Skeletal muscle satellite cell (primary cell): ENCODE results near the gene R3HDM1.
A peak's percentile ranks its signal among the peaks of the same experiment; 100 is the strongest.
"Not testable (repeated sequence)": the region's sequence is repeated elsewhere in the genome, so short reads cannot be mapped to it uniquely, and the experiment has no call there.

Experiments used
- H3K27me3 ChIP-seq: 2 replicates; pipeline ENCODE4 v1.7.0; 2013; ENCODE audit warnings: low read length; ENCODE audit not compliant: control insufficient read depth, insufficient read depth
- H3K36me3 ChIP-seq: 2 replicates; pipeline ENCODE4 v1.7.0; 2013; ENCODE audit warnings: mild to moderate bottlenecking, control low read depth, low read length; ENCODE audit not compliant: insufficient read depth
- H3K4me1 ChIP-seq: 2 replicates; pipeline ENCODE4 v1.7.0; 2013; ENCODE audit warnings: low read length; ENCODE audit not compliant: control insufficient read depth, insufficient read depth
- H3K4me2 ChIP-seq: 2 replicates; pipeline ENCODE4 v1.7.0; 2013; ENCODE audit warnings: mild to moderate bottlenecking, low read length
- H3K4me3 ChIP-seq: 2 replicates; pipeline ENCODE4 v1.7.0; 2013; ENCODE audit warnings: low read length
- H3K9ac ChIP-seq: 2 replicates; pipeline ENCODE4 v1.7.0; 2013; ENCODE audit warnings: mild to moderate bottlenecking, low read depth, low read length, moderate library complexity
- H3K9me3 ChIP-seq: replicated peaks from 2 replicates; pipeline ENCODE4 v1.7.0; 2013; ENCODE audit warnings: mild to moderate bottlenecking, control low read depth, low read length

R3HDM1 gene

DNA sequence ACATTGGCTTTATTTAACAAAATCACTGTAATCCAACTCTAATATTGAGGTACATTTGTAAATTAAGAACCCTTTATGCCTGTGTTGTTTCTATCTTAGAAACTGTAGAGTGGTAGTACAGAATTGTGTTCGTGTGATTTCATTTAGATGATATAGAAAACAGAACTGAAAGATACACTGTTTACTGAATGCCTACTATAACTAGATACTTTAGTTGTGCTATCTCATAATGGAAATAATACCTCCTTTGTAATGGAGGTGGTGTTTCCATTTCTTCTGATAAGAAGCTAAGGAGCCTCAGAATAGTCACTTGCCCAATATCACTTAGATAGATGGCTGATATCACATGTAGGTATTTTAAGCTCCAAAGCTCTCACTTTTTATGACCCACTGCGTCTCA, 147.8 kb downstream of the R3HDM1 start:
- peaks cover 5% of the 10 kb centered on the region for H3K4me1 ChIP-seq
- no peaks in the 10 kb centered on the region for H3K27me3 ChIP-seq
- no peak overlapping the region for H3K9ac ChIP-seq
- H3K4me3 ChIP-seq, result no peak overlapping the region
- H3K9me3 ChIP-seq, result no peaks in the 10 kb centered on the region
- H3K4me2 ChIP-seq, result no peak overlapping the region
- peaks cover 16% of the 10 kb centered on the region for H3K36me3 ChIP-seq

DNA sequence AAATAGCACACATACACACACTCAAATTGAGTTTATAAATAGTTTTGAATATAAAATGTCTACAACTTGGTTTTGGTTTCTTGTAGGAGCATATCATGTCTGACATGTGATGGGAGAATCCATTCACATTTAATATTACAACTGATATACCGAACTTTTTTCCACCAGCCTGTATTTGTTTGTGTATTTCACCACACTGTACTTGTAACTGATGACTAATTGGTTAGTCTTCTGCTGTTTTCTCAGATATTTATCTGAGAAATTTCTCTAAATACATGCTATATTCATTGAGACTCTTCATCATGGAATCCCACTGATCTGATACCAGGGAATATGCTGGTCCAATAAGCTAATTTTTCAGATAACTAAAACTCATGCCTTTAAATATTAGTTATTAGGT, 154.1 kb downstream of the R3HDM1 start:
- no peak overlapping the region for H3K4me3 ChIP-seq
- H3K4me1 ChIP-seq, result peaks cover 16% of the 10 kb centered on the region
- H3K9ac ChIP-seq, result no peak overlapping the region
- no peaks in the 10 kb centered on the region for H3K27me3 ChIP-seq
- H3K4me2 ChIP-seq, result peak overlapping the region; percentile 20
- H3K36me3 ChIP-seq, result peaks cover 7% of the 10 kb centered on the region
- no peaks in the 10 kb centered on the region for H3K9me3 ChIP-seq

DNA sequence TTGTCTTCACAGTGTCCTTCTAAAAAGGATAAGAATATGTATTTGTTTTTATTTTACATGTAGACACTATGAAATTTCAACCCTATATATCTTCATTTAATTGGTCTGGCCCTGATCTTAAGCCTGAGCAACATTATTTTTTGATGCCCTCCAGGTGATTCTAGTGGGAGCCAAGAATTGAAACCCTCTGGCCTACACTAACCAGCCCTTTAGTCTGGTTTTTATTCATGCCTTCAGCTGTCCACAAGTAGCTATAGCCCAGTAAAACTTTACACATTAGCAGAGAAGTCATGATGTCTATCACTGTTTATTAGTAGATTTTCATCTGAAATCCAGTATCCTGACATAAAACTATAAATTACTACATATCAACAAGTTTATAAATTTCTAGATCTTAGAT, 157.7 kb downstream of the R3HDM1 start:
- Histone ChIP-seq H3K4me2 (no peak overlapping the region), H3K4me1 (peaks cover 16% of the 10 kb centered on the region), H3K9me3 (no peaks in the 10 kb centered on the region), H3K27me3 (no peaks in the 10 kb centered on the region), H3K9ac (no peak overlapping the region), H3K36me3 (no peaks in the 10 kb centered on the region), H3K4me3 (no peak overlapping the region)

DNA sequence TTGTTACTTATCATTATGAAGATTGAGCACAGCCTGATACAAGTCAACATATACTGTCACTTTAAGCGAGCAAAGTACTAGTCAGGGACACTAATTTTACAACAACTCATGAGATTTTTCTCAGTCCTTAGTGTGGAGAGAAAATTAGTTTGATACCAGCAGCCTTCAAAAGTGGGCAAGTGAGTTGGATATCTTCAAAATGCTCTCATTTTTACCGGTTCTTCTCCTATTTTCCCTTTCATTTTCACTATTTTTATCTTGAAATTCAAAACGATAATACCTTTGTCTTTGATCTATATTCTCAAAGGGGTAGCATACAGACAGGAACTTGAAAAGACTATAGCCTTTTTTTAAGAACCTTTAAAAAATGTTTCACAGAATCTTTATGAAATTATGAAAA, 158.4 kb downstream of the R3HDM1 start:
- Histone ChIP-seq H3K9ac (no peak overlapping the region), H3K4me2 (no peak overlapping the region), H3K36me3 (no peaks in the 10 kb centered on the region), H3K4me3 (no peak overlapping the region), H3K27me3 (no peaks in the 10 kb centered on the region), H3K4me1 (peaks cover 13% of the 10 kb centered on the region), H3K9me3 (no peaks in the 10 kb centered on the region)

DNA sequence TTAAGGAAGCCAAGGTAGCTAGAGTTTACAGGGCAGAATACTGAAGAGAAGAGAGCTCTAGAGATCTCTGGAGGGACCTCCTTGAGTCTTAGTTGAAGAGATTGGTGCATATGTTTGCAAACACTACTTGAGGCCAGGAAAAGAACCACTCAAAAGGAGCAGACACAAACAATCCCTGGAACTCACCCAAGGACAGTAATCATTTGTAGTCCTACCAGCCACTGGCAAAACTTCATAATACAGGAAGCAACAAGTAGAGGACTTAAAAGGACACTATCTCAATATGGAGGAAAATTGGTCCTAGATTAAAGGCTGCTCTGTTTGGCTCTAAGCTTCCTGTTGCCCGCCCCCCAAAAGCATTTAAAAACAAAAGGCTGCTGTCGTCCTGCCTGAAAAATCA, 163.4 kb downstream of the R3HDM1 start:
- Histone ChIP-seq H3K36me3 (no peaks in the 10 kb centered on the region), H3K9me3 (no peaks in the 10 kb centered on the region), H3K9ac (no peak overlapping the region), H3K4me2 (no peak overlapping the region), H3K27me3 (no peaks in the 10 kb centered on the region), H3K4me3 (no peak overlapping the region), H3K4me1 (no peaks in the 10 kb centered on the region)

DNA sequence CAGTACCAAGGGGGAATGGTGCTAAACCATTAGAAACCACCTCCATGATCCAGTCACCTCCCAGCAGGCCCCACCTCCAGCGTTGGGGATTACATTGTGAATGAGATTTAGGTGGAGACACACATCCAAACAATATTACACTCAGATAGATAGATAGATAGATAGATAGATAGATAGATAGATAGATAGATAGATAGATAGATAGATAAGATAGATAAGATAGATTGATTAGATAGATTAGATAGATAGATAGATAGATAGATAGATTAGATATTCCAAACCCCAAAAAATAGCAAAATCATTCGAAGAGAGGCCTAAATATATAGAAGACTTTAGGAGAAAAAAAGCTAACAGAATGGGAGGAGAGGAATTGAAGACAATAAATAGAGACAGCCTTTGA, 167.6 kb downstream of the R3HDM1 start:
- no peaks in the 10 kb centered on the region for H3K27me3 ChIP-seq
- H3K4me3 ChIP-seq, result no peak overlapping the region
- peaks cover 8% of the 10 kb centered on the region for H3K4me1 ChIP-seq
- no peaks in the 10 kb centered on the region for H3K36me3 ChIP-seq
- no peak overlapping the region for H3K4me2 ChIP-seq
- H3K9me3 ChIP-seq, result no peaks in the 10 kb centered on the region
- H3K9ac ChIP-seq, result no peak overlapping the region

DNA sequence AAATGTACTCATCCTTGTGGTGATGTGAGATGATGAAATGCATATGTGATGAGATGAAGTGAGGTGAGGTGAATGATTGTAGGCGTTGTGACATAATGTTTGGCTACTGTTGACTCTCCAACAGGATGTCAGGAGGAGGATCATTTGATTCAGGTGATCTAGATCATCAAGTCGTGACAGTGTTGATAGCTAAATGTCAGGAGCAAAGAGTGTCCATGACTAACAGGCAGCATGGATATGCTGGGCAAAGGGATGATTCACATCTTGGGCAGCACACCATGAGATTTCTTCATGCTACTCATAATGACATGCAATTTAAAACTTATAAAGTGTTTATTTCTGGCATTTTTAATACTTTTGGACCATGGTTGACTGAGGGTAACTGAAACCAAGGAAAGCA, 170.2 kb downstream of the R3HDM1 start:
- no peaks in the 10 kb centered on the region for H3K36me3 ChIP-seq
- peaks cover 8% of the 10 kb centered on the region for H3K4me1 ChIP-seq
- H3K4me3 ChIP-seq, result no peak overlapping the region
- no peak overlapping the region for H3K9ac ChIP-seq
- H3K4me2 ChIP-seq, result no peak overlapping the region
- H3K9me3 ChIP-seq, result no peaks in the 10 kb centered on the region
- H3K27me3 ChIP-seq, result no peaks in the 10 kb centered on the region

DNA sequence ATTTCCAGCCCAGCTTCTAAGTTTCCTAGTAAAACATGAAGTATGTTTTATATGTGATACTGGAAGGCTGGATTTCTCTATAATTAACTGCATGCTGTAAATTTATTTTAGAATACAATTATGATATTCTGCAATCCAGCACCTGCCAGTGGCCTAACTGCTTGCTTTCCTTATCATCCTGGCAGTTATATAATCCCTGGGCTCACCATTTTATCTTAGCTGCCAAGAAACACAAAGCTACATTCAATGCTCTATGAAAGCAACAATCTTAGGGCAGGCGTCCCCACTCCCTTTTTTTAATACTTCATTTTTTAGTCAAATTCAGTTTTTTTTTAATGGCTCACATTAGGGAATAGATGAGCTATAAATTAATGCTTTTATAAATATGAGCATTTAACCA, 172.0 kb downstream of the R3HDM1 start:
- no peak overlapping the region for H3K4me3 ChIP-seq
- H3K4me1 ChIP-seq, result peaks cover 8% of the 10 kb centered on the region
- no peak overlapping the region for H3K9ac ChIP-seq
- no peak overlapping the region for H3K4me2 ChIP-seq
- no peaks in the 10 kb centered on the region for H3K27me3 ChIP-seq
- no peaks in the 10 kb centered on the region for H3K9me3 ChIP-seq
- H3K36me3 ChIP-seq, result no peaks in the 10 kb centered on the region

DNA sequence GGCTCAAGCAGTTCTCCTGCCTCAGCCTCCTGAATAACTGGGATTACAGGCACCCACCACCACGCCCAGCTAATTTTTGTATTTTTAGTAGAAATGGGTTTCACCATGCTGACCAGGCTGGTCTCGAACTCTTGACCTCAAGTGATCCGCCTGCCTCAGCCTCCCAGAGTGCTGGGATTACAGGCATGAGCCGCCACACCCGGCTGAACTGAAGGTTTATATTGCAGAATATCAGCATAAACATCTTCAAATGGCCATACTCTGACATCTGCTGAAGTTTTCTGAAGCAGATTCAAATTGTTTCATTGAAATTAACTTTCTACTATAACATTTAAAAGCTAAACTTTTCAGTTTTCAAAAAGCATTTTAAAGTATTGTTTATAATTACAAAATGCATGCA, 172.8 kb downstream of the R3HDM1 start:
- H3K36me3 ChIP-seq, H3K27me3 ChIP-seq, H3K9ac ChIP-seq, H3K9me3 ChIP-seq, H3K4me1 ChIP-seq, H3K4me3 ChIP-seq, H3K4me2 ChIP-seq: not testable (repeated sequence)

DNA sequence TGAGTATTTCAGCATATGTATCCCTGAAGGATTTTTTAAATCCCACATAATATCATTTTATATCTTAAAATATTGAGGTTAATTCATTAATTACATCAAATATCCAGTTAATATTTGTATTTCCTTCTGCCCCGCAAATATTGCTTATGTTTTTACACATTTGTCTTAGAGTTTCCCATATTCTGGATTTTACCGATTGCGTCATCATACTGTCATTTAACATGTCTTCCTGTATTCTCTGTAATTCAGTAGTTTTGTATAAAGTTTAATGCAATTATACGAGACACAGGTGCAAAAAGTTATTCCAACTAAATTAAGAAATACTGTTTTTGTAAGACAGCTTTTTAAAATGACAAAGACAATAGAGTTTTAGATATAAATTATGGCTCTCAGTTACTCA, 176.9 kb downstream of the R3HDM1 start:
- H3K27me3 ChIP-seq, result no peaks in the 10 kb centered on the region
- H3K4me2 ChIP-seq, result no peak overlapping the region
- H3K36me3 ChIP-seq, result peaks cover 2% of the 10 kb centered on the region
- no peaks in the 10 kb centered on the region for H3K9me3 ChIP-seq
- H3K4me1 ChIP-seq, result no peaks in the 10 kb centered on the region
- no peak overlapping the region for H3K4me3 ChIP-seq
- H3K9ac ChIP-seq, result no peak overlapping the region

DNA sequence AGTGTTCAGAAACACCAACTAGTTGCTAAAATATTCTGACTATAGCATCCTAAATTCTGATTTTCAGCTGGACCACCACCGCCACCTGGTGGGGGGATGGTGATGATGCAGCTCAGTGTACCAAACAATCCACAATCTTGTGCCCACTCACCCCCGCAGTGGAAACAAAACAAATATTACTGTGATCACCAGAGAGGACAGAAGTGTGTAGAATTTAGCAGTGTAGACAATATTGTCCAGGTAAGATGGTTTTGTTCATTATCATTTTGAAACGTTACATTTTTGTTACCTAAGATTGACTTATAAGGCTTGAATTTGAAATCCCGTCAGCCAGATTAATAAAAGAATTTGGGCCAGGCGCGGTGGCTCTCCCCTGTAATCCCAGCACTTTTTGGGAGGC, 178.7 kb downstream of the R3HDM1 start:
- no peaks in the 10 kb centered on the region for H3K4me1 ChIP-seq
- H3K27me3 ChIP-seq, result no peaks in the 10 kb centered on the region
- H3K4me3 ChIP-seq, result no peak overlapping the region
- H3K36me3 ChIP-seq, result peaks cover 2% of the 10 kb centered on the region
- no peaks in the 10 kb centered on the region for H3K9me3 ChIP-seq
- H3K4me2 ChIP-seq, result no peak overlapping the region
- H3K9ac ChIP-seq, result no peak overlapping the region

DNA sequence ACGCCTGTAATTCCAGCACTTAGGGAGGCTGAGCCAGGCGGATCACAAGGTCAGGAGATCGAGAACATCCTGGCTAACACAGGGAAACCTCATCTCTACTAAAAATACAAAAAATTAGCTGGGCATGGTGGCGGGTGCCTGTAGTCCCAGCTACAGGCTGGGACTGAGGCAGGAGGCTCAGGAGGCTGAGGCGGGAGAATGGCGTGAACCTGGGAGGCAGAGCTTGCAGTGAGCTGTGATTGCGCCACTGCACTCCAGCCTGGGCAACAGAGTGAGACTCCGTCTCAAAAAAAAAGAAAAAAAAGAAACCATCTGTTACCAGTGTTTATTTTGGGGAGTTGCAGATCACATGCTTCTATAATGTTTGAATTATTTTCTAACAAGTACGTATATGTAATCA, 183.8 kb downstream of the R3HDM1 start:
- not testable (repeated sequence) for H3K4me3 ChIP-seq, H3K9me3 ChIP-seq, H3K27me3 ChIP-seq, H3K9ac ChIP-seq, H3K4me2 ChIP-seq, H3K36me3 ChIP-seq, H3K4me1 ChIP-seq
